HCT116 (cell line): ENCODE data around the gene STRN. TPM values are rescaled to one million over a fixed set of nuclear protein-coding genes. Genes with fewer than 3 reads are reported as not detected.
"Not testable (repeated sequence)": the region's sequence is repeated elsewhere in the genome, so short reads cannot be mapped to it uniquely, and the experiment has no call there.

ENCODE experiments used
- ATAC-seq: fragments of 200-7000 bp; cut with Tn5 transposase; 2 replicates; pipeline ENCODE4 v1.9.1; 2020; ENCODE audit warnings: mild to moderate bottlenecking, moderate library complexity
- BruUV-seq: library from RNA; stranded (reverse); fragments of 400-500 nt; replicated peaks from 2 replicates; lab custom pipeline; 2021; lab: Mats Ljungman, UMichigan
- CTCF ChIA-PET: fragments of 300-600 bp; sonication (Branson Sonifier 250); formaldehyde crosslinking; loops from one replicate; lab custom pipeline; 2021; ENCODE audit warnings: antibody characterized with exemption; lab: Charles Lee
- POLR2A ChIA-PET: fragments of 300-600, 350-600 bp; sonication (Branson Sonifier 250); formaldehyde crosslinking; loops from one replicate; lab custom pipeline; 2021; ENCODE audit warnings: antibody characterized with exemption; lab: Charles Lee
- RAD21 ChIA-PET, 2 experiments: fragments of 300-600 bp; sonication (Branson Sonifier 250); formaldehyde crosslinking; loops; one replicate each; lab custom pipeline; 2023; ENCODE audit warnings: low total read pairs in 2 of 2; ENCODE audit not compliant: uncharacterized antibody in 2 of 2, unreplicated experiment in 2 of 2, low non-redundant PET in 1 of 2; lab: Charles Lee
- DNase-seq: peaks from one replicate; pipeline ENCODE4 v3.0.0-alpha.2; 2010; ENCODE audit warnings: low read depth, low spot score
- H2AFZ ChIP-seq: fragments of 200-600 bp; shearing (Covaris generic), sonication (generic); 2 replicates; pipeline ENCODE4 v1.6.1; 2017; ENCODE audit warnings: low read depth, mixed run types, mixed read lengths, antibody characterized with exemption, low read length; ENCODE audit not compliant: poor library complexity, severe bottlenecking
- H3K27ac ChIP-seq: 2 replicates; pipeline ENCODE4 v1.5.1; 2012; ENCODE audit warnings: low read depth, low read length
- H3K27me3 ChIP-seq: fragments of 200-600 bp; sonication (generic); 2 replicates; pipeline ENCODE4 v1.6.1; 2016; ENCODE audit warnings: mixed run types, low read length, mixed read lengths; ENCODE audit not compliant: insufficient read depth
- H3K36me3 ChIP-seq, 2 experiments: fragments of 200-500 bp in 1 of 2; fragments of 200-600 bp in 1 of 2; sonication (Bioruptor generic) in 1 of 2; sonication (generic) in 1 of 2; 2 replicates each; pipeline versions ENCODE4 v1.5.1 to v1.6.1; 2014 to 2016; ENCODE audit warnings: low read length in 2 of 2, inconsistent platforms in 1 of 2, mixed read lengths in 1 of 2, mixed run types in 1 of 2; ENCODE audit not compliant: insufficient read depth in 2 of 2, control insufficient read depth in 1 of 2
- H3K4me1 ChIP-seq, 2 experiments: fragments of 200-600 bp in 1 of 2; sonication (generic) in 1 of 2; 2 replicates each; pipeline versions ENCODE4 v1.5.1 to v1.6.1; 2012 to 2017; ENCODE audit warnings: low read length in 2 of 2, inconsistent platforms in 1 of 2, mild to moderate bottlenecking in 1 of 2, mixed read lengths in 1 of 2, mixed run types in 1 of 2, moderate library complexity in 1 of 2; ENCODE audit not compliant: insufficient read depth in 2 of 2, control insufficient read depth in 1 of 2
- H3K4me2 ChIP-seq: fragments of 200-600 bp; sonication (generic); 2 replicates; pipeline ENCODE4 v1.6.1; 2017; ENCODE audit warnings: mixed run types, low read length, mixed read lengths
- H3K4me3 ChIP-seq, 2 experiments: fragments of 200-600 bp in 1 of 2; sonication (generic) in 1 of 2; replicated peaks in 1 of 2; 2 replicates each; pipeline ENCODE4 v1.5.1; 2011 to 2016; ENCODE audit warnings: low read length in 2 of 2, control low read depth in 1 of 2, low read depth in 1 of 2, mild to moderate bottlenecking in 1 of 2, mixed read lengths in 1 of 2, mixed run types in 1 of 2
- H3K79me2 ChIP-seq: fragments of 200-600 bp; sonication (generic); 2 replicates; pipeline ENCODE4 v1.6.1; 2017; ENCODE audit warnings: mild to moderate bottlenecking, mixed run types, low read length, moderate library complexity, mixed read lengths; ENCODE audit not compliant: insufficient read depth
- H3K9ac ChIP-seq: fragments of 200-600 bp; sonication (generic); 2 replicates; pipeline ENCODE4 v1.6.1; 2016; ENCODE audit warnings: low read length, mixed read lengths
- H3K9me2 ChIP-seq: fragments of 200-600 bp; sonication (generic), shearing (Covaris generic); 2 replicates; pipeline ENCODE4 v1.6.1; 2017; ENCODE audit warnings: mixed run types, mild to moderate bottlenecking, moderate library complexity; ENCODE audit not compliant: insufficient read depth
- H3K9me3 ChIP-seq, 2 experiments: fragments of 200-500 bp in 1 of 2; fragments of 200-600 bp in 1 of 2; sonication (Bioruptor generic) in 1 of 2; sonication (generic) in 1 of 2; 2 replicates each; pipeline ENCODE4 v1.6.1; 2014 to 2017; ENCODE audit warnings: low read length in 2 of 2, mixed read lengths in 2 of 2, inconsistent platforms in 1 of 2, low read depth in 1 of 2, mild to moderate bottlenecking in 1 of 2, mixed run types in 1 of 2, moderate library complexity in 1 of 2; ENCODE audit not compliant: control insufficient read depth in 1 of 2, insufficient read depth in 1 of 2
- H4K20me1 ChIP-seq: fragments of 200-600 bp; sonication (generic), shearing (Covaris generic); 2 replicates; pipeline ENCODE4 v1.6.1; 2017; ENCODE audit warnings: mixed run types, mild to moderate bottlenecking, moderate library complexity; ENCODE audit not compliant: insufficient read depth
- ATF3 ChIP-seq: IDR thresholded peaks from 2 replicates; pipeline ENCODE4 v1.6.1; 2012
- ELF1 ChIP-seq: IDR thresholded peaks from 2 replicates; pipeline ENCODE4 v1.6.1; 2012; ENCODE audit warnings: low read depth, borderline replicate concordance
- FOSL1 ChIP-seq: IDR thresholded peaks from 2 replicates; pipeline ENCODE4 v1.6.1; 2012; ENCODE audit warnings: low read depth
- POLR2A ChIP-seq: IDR thresholded peaks from 2 replicates; pipeline ENCODE4 v1.7.0; 2011; ENCODE audit warnings: borderline replicate concordance; ENCODE audit not compliant: insufficient read depth, insufficient read length; ENCODE audit errors: extremely low read depth
- SRF ChIP-seq: IDR thresholded peaks from 2 replicates; pipeline ENCODE4 v1.6.1; 2012; ENCODE audit warnings: low read depth
- ZFX ChIP-seq: fragments of 450-650 bp; IDR thresholded peaks from 2 replicates; pipeline ENCODE4 v1.6.1; 2017
- intact Hi-C: fragments of 100-400 bp; cut with micrococcal nuclease; formaldehyde crosslinking; loops from 2 replicates; pipeline ENCODE4 v1.10.0; 2022
- total RNA-seq: library from RNA; stranded (reverse); gene quantifications from one replicate; pipeline ENCODE4 v1.2.1, GENCODE V29; 2021; ENCODE audit not compliant: unreplicated experiment
- TF ChIP-seq, protein P1 (sequence below), 3 experiments: fragments of 200-600 bp in 1 of 3; sonication (generic) in 1 of 3; IDR thresholded peaks in 2 of 3; conservative IDR thresholded peaks in 1 of 3; 2 replicates each; pipeline ENCODE4 v1.5.1; 2012 to 2017; ENCODE audit warnings: low read depth in 2 of 3, low read length in 2 of 3, antibody characterized with exemption in 1 of 3, borderline replicate concordance in 1 of 3, control low read depth in 1 of 3, mild to moderate bottlenecking in 1 of 3, mixed read lengths in 1 of 3, mixed run types in 1 of 3, moderate library complexity in 1 of 3; ENCODE audit not compliant: insufficient read depth in 1 of 3
- TF ChIP-seq, protein P2 (sequence below): IDR thresholded peaks from 2 replicates; pipeline ENCODE4 v1.6.1; 2011; ENCODE audit warnings: mild to moderate bottlenecking, low read length, moderate library complexity; ENCODE audit not compliant: insufficient replicate concordance; ENCODE audit errors: extremely low read depth
- TF ChIP-seq, protein P3 (sequence below): IDR thresholded peaks from 2 replicates; pipeline ENCODE4 v1.6.1; 2012

The STRN gene
- total RNA-seq, 1 experiment from 2014 or later: 26.4 TPM

- no peak for TF ChIP-seq ZFX
- no peak for TF ChIP-seq SRF
- TF ChIP-seq, all 23 proteins: peak for 0
These were observed 16.1 kb upstream of the STRN start (continued) for GRCh38 chr2:36982467-36982866.

DNA sequence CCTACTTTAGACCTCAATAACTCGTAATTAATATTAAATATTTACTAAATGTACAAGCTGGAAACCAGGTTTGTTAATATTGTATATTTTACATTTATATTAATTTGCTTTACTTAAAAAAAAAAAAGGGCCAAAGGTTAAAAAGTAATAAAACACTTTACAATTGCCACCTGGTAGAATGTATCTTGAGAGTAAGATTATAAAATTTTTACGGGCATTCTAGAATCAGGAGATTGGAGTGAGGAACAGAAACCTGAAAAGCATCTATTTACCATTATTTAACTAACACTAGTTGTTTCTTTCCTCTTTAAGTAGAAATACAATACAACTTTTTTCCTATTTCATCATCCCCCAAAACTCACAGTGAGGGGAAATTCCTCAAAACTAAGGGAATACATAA is 15.6 kb upstream of the STRN start:
- ATAC-seq: no peak

GRCh38 chr2:36979007-36979406 is 12.7 kb upstream of the STRN start:
- H3K4me1 ChIP-seq, CTCF ChIA-PET, H3K9me2 ChIP-seq, H3K4me2 ChIP-seq, H3K36me3 ChIP-seq, H3K4me3 ChIP-seq, intact Hi-C loops, H4K20me1 ChIP-seq, H3K79me2 ChIP-seq, H3K27me3 ChIP-seq, H2AFZ ChIP-seq, DNase-seq, H3K9me3 ChIP-seq, ATAC-seq, BruUV-seq, H3K9ac ChIP-seq, RAD21 ChIA-PET, POLR2A ChIA-PET, H3K27ac ChIP-seq: not testable (repeated sequence)

More for the DNA sequence above, 15.6 kb upstream of the STRN start:
- H3K9me3 ChIP-seq: no peaks in the 10 kb centered on the region
- intact Hi-C loops: no loop called here
- H2AFZ ChIP-seq: no peak overlapping the region
- ChIA-PET RAD21 (interaction anchor here in 1 of 2 experiments (0.7 kb wide), 1 partner anchor 15 kb away, joined by 4 read pairs; no protein-coding TSS in a partner anchor), CTCF (no interaction called here), POLR2A (no interaction called here)
- H3K4me1 ChIP-seq: no peaks in the 10 kb centered on the region
- H4K20me1 ChIP-seq: no peaks in the 10 kb centered on the region
- BruUV-seq: no TSS peak
- DNase-seq: no peak
- H3K36me3 ChIP-seq: no peaks in the 10 kb centered on the region
- H3K79me2 ChIP-seq: no peaks in the 10 kb centered on the region
- no peak overlapping the region for H3K27ac ChIP-seq
- no peaks in the 10 kb centered on the region for H3K27me3 ChIP-seq
- no peak for TF ChIP-seq ATF3
- TF ChIP-seq, protein P1, sequence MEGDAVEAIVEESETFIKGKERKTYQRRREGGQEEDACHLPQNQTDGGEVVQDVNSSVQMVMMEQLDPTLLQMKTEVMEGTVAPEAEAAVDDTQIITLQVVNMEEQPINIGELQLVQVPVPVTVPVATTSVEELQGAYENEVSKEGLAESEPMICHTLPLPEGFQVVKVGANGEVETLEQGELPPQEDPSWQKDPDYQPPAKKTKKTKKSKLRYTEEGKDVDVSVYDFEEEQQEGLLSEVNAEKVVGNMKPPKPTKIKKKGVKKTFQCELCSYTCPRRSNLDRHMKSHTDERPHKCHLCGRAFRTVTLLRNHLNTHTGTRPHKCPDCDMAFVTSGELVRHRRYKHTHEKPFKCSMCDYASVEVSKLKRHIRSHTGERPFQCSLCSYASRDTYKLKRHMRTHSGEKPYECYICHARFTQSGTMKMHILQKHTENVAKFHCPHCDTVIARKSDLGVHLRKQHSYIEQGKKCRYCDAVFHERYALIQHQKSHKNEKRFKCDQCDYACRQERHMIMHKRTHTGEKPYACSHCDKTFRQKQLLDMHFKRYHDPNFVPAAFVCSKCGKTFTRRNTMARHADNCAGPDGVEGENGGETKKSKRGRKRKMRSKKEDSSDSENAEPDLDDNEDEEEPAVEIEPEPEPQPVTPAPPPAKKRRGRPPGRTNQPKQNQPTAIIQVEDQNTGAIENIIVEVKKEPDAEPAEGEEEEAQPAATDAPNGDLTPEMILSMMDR (IDR thresholded peaks at IDR 0.05 in 2 of 3, conservative IDR thresholded peaks at IDR 0.05 in 1 of 3; ENCODE audit: borderline replicate concordance in 1 of 3, insufficient read depth in 1 of 3, low read depth in 2 of 3, low read length in 2 of 3): no peak
- TF ChIP-seq, protein P2, sequence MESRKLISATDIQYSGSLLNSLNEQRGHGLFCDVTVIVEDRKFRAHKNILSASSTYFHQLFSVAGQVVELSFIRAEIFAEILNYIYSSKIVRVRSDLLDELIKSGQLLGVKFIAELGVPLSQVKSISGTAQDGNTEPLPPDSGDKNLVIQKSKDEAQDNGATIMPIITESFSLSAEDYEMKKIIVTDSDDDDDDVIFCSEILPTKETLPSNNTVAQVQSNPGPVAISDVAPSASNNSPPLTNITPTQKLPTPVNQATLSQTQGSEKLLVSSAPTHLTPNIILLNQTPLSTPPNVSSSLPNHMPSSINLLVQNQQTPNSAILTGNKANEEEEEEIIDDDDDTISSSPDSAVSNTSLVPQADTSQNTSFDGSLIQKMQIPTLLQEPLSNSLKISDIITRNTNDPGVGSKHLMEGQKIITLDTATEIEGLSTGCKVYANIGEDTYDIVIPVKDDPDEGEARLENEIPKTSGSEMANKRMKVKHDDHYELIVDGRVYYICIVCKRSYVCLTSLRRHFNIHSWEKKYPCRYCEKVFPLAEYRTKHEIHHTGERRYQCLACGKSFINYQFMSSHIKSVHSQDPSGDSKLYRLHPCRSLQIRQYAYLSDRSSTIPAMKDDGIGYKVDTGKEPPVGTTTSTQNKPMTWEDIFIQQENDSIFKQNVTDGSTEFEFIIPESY: no peak
- TF ChIP-seq POLR2A: no peak
- TF ChIP-seq, protein P3, sequence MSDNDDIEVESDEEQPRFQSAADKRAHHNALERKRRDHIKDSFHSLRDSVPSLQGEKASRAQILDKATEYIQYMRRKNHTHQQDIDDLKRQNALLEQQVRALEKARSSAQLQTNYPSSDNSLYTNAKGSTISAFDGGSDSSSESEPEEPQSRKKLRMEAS: no peak
- no peak for TF ChIP-seq FOSL1
- TF ChIP-seq ELF1: no peak
- TF ChIP-seq, all 23 proteins: peak for 0
- Histone ChIP-seq H3K4me2 (no peak overlapping the region), H3K4me3 (no peak overlapping the region), H3K9ac (no peak overlapping the region), H3K9me2 (no peaks in the 10 kb centered on the region)
